Breast epithelium (tissue), 4 donors: ENCODE data around the gene LCLAT1. TPM values are rescaled to one million over a fixed set of nuclear protein-coding genes. Genes with fewer than 3 reads are reported as not detected.

Experiments
- DNase-seq, 2 donors: peaks; one replicate each; pipeline ENCODE4 v3.0.0-alpha.2; 2019; ENCODE audit warnings: low spot score in 2 of 2
- H3K27ac ChIP-seq, 2 donors: fragments of 200-600 bp; sonication (generic) in 1 of 2; one replicate each; pipeline ENCODE4 v1.5.1; 2016 to 2019; ENCODE audit warnings: mild to moderate bottlenecking in 1 of 2
- H3K27me3 ChIP-seq, 2 donors: fragments of 200-600 bp; sonication (generic) in 1 of 2; one replicate each; pipeline versions ENCODE4 v1.5.1 to v1.6.0; 2017 to 2019; ENCODE audit warnings: control low read depth in 1 of 2, mild to moderate bottlenecking in 1 of 2
- H3K36me3 ChIP-seq: fragments of 200-600 bp; one replicate; pipeline ENCODE4 v1.5.1; 2019
- H3K4me1 ChIP-seq, 2 donors: fragments of 200-600 bp; sonication (generic); one replicate each; pipeline ENCODE4 v1.5.1; 2016 to 2019; ENCODE audit warnings: control low read depth in 1 of 2
- H3K4me3 ChIP-seq, 3 donors: fragments of 200-600 bp; sonication (generic); 1 replicate in 2 of 3; 2 replicates in 1 of 3; pipeline ENCODE4 v1.5.1; 2016 to 2019; ENCODE audit warnings: mild to moderate bottlenecking in 3 of 3, moderate library complexity in 2 of 3
- H3K9me3 ChIP-seq, 2 donors: fragments of 200-600 bp; sonication (generic) in 1 of 2; one replicate each; pipeline ENCODE4 v1.5.1; 2016 to 2019; ENCODE audit warnings: control low read depth in 1 of 2
- POLR2A ChIP-seq: fragments of 450-650 bp; IDR thresholded peaks from one replicate; pipeline ENCODE4 v1.6.1; 2016; ENCODE audit warnings: antibody characterized with exemption, mild to moderate bottlenecking, moderate library complexity
- POLR2AphosphoS5 ChIP-seq, 3 donors: sonication (generic); formaldehyde crosslinking; IDR thresholded peaks; one replicate each; pipeline ENCODE4 v1.6.1; 2017; ENCODE audit warnings: antibody characterized with exemption in 3 of 3
- intact Hi-C: fragments of 100-400 bp; cut with DNase I; formaldehyde crosslinking; loops from one replicate; pipeline ENCODE4 v1.15.1; 2023; ENCODE audit warnings: low total_unique reads
- total RNA-seq, 3 donors: library from RNA; depleted of rRNA; stranded (reverse); fragments of >200 nt; gene quantifications; one replicate each; pipeline ENCODE4 v1.1.0, GENCODE V29; 2016
- TF ChIP-seq, protein P1 (sequence below), 3 donors: fragments of 450-650 bp; IDR thresholded peaks; one replicate each; pipeline ENCODE4 v1.5.1; 2016 to 2017; ENCODE audit warnings: antibody characterized with exemption in 3 of 3, mild to moderate bottlenecking in 3 of 3, moderate library complexity in 3 of 3

Gene LCLAT1
- total RNA-seq, 3 donors from 2014 or later: 8.0 to 20.6 (median 19.7) TPM

DNA sequence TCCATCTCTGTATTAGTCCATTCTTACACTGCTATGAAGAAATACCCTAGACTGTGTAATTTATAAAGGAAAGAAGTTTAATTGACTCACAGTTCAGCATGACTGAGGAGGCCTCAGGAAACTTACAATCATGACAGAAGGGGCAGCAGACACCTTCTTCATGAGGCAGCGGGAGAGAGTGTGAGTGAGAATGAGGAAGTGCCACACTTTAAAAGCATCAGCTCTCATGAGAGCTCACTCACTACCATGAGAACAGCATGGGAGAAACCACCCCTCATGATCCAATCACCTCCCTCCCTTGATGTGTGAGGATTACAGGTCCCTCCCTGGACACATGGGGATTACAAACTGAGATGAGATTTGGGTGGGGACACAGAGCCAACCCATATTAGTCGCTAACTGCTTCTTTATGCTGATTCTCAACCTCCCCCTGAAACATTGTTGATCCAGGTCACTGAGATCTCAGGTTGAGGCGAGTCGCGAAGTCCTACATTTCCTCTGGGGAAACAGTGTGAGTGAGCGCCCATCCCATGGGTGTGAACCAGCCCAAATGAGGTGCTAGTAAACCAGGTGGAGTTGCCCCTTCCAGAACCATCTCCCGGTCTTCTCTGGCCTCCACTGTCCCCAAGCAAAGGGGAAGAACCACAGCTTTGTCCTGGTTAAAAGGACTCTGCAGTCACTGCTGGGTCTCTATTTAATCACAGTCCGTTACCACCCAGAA is 236.3 kb downstream of the LCLAT1 start:
- Histone ChIP-seq H3K36me3 (no peaks in the 10 kb centered on the region), H3K4me1 (no peaks in the 10 kb centered on the region), H3K4me3 (no peak overlapping the region), H3K27me3 (no peaks in the 10 kb centered on the region), H3K27ac (no peak overlapping the region), H3K9me3 (no peaks in the 10 kb centered on the region)
- intact Hi-C loops: no loop called here
- no peak for DNase-seq
- TF ChIP-seq, protein P1, sequence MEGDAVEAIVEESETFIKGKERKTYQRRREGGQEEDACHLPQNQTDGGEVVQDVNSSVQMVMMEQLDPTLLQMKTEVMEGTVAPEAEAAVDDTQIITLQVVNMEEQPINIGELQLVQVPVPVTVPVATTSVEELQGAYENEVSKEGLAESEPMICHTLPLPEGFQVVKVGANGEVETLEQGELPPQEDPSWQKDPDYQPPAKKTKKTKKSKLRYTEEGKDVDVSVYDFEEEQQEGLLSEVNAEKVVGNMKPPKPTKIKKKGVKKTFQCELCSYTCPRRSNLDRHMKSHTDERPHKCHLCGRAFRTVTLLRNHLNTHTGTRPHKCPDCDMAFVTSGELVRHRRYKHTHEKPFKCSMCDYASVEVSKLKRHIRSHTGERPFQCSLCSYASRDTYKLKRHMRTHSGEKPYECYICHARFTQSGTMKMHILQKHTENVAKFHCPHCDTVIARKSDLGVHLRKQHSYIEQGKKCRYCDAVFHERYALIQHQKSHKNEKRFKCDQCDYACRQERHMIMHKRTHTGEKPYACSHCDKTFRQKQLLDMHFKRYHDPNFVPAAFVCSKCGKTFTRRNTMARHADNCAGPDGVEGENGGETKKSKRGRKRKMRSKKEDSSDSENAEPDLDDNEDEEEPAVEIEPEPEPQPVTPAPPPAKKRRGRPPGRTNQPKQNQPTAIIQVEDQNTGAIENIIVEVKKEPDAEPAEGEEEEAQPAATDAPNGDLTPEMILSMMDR (IDR thresholded peaks at IDR 0.05): no peak
- no peak for TF ChIP-seq POLR2A
- no peak for TF ChIP-seq POLR2AphosphoS5 (IDR thresholded peaks at IDR 0.05)

DNA sequence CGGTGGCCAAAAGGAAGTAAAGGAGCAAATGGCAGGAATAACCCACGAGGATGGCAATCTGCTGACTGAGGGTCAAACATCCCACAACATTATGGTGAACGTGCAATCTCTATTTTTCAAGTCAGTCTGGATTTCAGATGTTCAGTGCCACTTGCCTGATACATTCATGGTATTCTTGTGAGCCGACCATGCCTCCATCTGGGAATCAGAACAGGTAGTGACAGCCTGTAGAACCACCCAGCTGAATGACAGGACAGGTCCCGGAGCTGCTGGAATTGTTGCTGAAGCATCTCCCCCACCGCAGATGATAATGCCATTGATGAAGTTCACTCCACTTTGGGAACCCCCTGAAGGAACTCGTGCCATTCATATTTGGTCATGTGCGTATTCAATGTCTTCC is 237.0 kb downstream of the LCLAT1 start:
- intact Hi-C loops: no loop called here
- DNase-seq: no peak
- no peaks in the 10 kb centered on the region for H3K4me1 ChIP-seq
- no peaks in the 10 kb centered on the region for H3K36me3 ChIP-seq
- H3K4me3 ChIP-seq: no peak overlapping the region
- no peak overlapping the region for H3K27ac ChIP-seq
- TF ChIP-seq POLR2A: no peak
- no peaks in the 10 kb centered on the region for H3K9me3 ChIP-seq
- H3K27me3 ChIP-seq: no peaks in the 10 kb centered on the region

DNA sequence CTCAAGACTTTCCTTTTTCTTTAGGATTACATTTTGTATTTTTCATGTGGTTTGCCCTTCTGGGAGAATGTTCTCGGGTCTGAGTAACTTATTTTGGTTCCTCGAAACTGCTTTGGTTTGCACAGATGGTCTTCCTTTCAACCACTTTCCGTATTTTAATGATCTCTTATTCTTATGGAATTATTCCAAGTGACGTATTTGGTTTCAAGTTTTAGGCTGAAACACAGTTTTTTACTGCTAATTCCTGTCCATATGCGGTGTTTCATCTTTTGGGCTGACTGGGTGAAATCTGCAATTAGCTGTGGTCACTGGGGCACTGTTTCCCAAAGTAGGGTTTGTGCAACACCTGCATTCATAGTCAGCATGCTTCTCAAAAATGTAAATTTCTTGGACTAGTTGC is 237.5 kb downstream of the LCLAT1 start:
- H3K27me3 ChIP-seq: no peaks in the 10 kb centered on the region

DNA sequence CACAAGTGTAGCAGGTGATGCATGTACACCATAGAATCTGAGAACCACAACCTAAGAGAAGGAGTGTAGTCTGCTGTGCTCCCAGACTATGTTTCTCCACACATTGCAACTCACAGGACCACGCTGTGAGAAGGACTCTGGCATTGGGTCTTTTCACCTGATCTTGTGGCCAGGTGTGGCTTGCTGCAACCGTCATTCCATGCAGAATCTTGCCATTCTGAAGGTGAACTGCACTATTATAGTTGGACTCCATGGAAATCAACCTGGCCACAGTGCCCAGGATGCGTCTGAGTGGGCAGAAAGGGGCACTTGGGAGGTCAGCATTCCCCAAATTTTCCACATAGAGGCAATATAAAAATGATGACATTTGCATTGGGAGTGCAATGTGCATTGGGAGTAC is 237.9 kb downstream of the LCLAT1 start:
- H3K36me3 ChIP-seq: no peaks in the 10 kb centered on the region
- H3K4me3 ChIP-seq: no peak overlapping the region
- H3K4me1 ChIP-seq: no peaks in the 10 kb centered on the region
- no peaks in the 10 kb centered on the region for H3K9me3 ChIP-seq
- H3K27ac ChIP-seq: no peak overlapping the region
- no peak for TF ChIP-seq POLR2A
- TF ChIP-seq, protein P1 (IDR thresholded peaks at IDR 0.05): no peak
- TF ChIP-seq POLR2AphosphoS5 (IDR thresholded peaks at IDR 0.05): no peak
- no peaks in the 10 kb centered on the region for H3K27me3 ChIP-seq
- no peak for DNase-seq
- intact Hi-C loops: no loop called here

More for the DNA sequence above, 237.5 kb downstream of the LCLAT1 start:
- Histone ChIP-seq H3K9me3 (no peaks in the 10 kb centered on the region), H3K4me1 (no peaks in the 10 kb centered on the region), H3K36me3 (no peaks in the 10 kb centered on the region), H3K27ac (no peak overlapping the region), H3K4me3 (no peak overlapping the region)
- intact Hi-C loops: no loop called here
- DNase-seq: no peak
- TF ChIP-seq POLR2A: no peak
- TF ChIP-seq POLR2AphosphoS5 (IDR thresholded peaks at IDR 0.05): no peak
- TF ChIP-seq, protein P1 (IDR thresholded peaks at IDR 0.05): no peak

DNA sequence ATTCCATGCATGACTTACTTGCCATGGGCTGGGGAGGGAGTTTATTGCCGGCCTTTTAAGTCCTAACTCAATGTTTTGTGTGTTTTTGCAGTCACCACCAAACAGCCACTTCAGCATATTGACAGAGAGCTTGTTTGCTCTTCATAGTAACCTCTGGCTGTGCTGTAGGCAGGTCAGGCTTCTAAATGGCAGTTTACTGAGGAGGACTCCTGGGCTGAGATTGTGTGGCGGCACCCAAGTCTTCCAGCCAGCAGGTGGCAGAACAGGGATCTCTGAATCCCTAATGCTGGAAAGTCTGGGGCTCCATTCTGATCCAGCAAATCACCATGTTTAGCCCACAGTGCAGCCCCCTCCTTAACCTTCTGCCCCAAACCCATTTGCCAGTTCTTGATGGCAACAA is 239.0 kb downstream of the LCLAT1 start:
- intact Hi-C loops: no loop called here
- H3K4me1 ChIP-seq: no peaks in the 10 kb centered on the region
- no peak for DNase-seq
- H3K27ac ChIP-seq: no peak overlapping the region
- H3K9me3 ChIP-seq: no peaks in the 10 kb centered on the region
- H3K4me3 ChIP-seq: no peak overlapping the region
- H3K27me3 ChIP-seq: no peaks in the 10 kb centered on the region
- H3K36me3 ChIP-seq: no peaks in the 10 kb centered on the region
- TF ChIP-seq, protein P1 (IDR thresholded peaks at IDR 0.05): no peak
- TF ChIP-seq POLR2A (no peak), POLR2AphosphoS5 (IDR thresholded peaks at IDR 0.05) (no peak)
